ENCODE measurements around the gene CEP41. TPM values are rescaled to one million over a fixed set of nuclear protein-coding genes. Genes with fewer than 3 reads are reported as not detected.

CEP41 gene
- total RNA-seq, 1 experiment from 2014 or later: 7.1 TPM

- Mint-ChIP-seq H3K27me3 (ENCODE audit: low read depth) (no peaks in the 10 kb centered on the region; the same call in 1 of the 2 replicates), H3K4me3 (no peak overlapping the region), H3K4me1 (peaks cover 29% of the 10 kb centered on the region), H3K9me3 (no peaks in the 10 kb centered on the region), H3K27ac (0 out of 2 replicates have a peak overlapping the region, but pooled peaks have one; percentile 47), H3K36me3 (peaks cover 4% of the 10 kb centered on the region)
- TF ChIP-seq ZBTB21 (CRISPR knock-in tag; IDR thresholded peaks at IDR 0.05; ENCODE audit: borderline replicate concordance): no peak
- TF ChIP-seq ZNF671 (CRISPR knock-in tag; IDR thresholded peaks at IDR 0.05): no peak
- TF ChIP-seq CTCF (IDR thresholded peaks at IDR 0.05): no peak
- no peak for TF ChIP-seq STAT6 (CRISPR knock-in tag; conservative IDR thresholded peaks at IDR 0.05; ENCODE audit: low read depth)
- TF ChIP-seq RELA (CRISPR knock-in tag; IDR thresholded peaks at IDR 0.05; ENCODE audit: borderline replicate concordance): no peak
- TF ChIP-seq ETV6 (CRISPR knock-in tag; IDR thresholded peaks at IDR 0.05): no peak
- no peak for TF ChIP-seq CDX4 (CRISPR knock-in tag; IDR thresholded peaks at IDR 0.05; ENCODE audit: borderline replicate concordance)
- TF ChIP-seq FOXJ3 (CRISPR knock-in tag; IDR thresholded peaks at IDR 0.05; ENCODE audit: borderline replicate concordance): no peak
- no peak for TF ChIP-seq ZNF138 (CRISPR knock-in tag; conservative IDR thresholded peaks at IDR 0.05)
- no peak for TF ChIP-seq PRRX2 (CRISPR knock-in tag; IDR thresholded peaks at IDR 0.05)
- no peak for TF ChIP-seq E2F4 (CRISPR knock-in tag; IDR thresholded peaks at IDR 0.05; ENCODE audit: borderline replicate concordance, low read depth)
- no peak for TF ChIP-seq ZBTB43 (CRISPR knock-in tag; IDR thresholded peaks at IDR 0.05)
- TF ChIP-seq ELF4 (CRISPR knock-in tag; IDR thresholded peaks at IDR 0.05; ENCODE audit: low read depth): no peak
- no peak for TF ChIP-seq ATF2 (CRISPR knock-in tag; IDR thresholded peaks at IDR 0.05; ENCODE audit: borderline replicate concordance, low read depth)
- TF ChIP-seq MLX (CRISPR knock-in tag; IDR thresholded peaks at IDR 0.05): no peak
- no peak for TF ChIP-seq OVOL2 (CRISPR knock-in tag; IDR thresholded peaks at IDR 0.05; ENCODE audit: borderline replicate concordance)
- no peak for TF ChIP-seq TEAD1 (CRISPR knock-in tag; IDR thresholded peaks at IDR 0.05)
- TF ChIP-seq NR2C2 (CRISPR knock-in tag; IDR thresholded peaks at IDR 0.05): no peak
- no peak for TF ChIP-seq JUN (CRISPR knock-in tag; IDR thresholded peaks at IDR 0.05)
- DNase-seq (ENCODE audit: low spot score) (no peak), ATAC-seq (no peak)
- CTCF ChIA-PET: interaction anchor here (0.7 to 1.1 kb wide), 2 partner anchors 16 to 31 kb away, joined by 3 to 4 read pairs; no protein-coding TSS in a partner anchor
- POLR2A ChIA-PET: no interaction called here
Observed at GRCh38 chr7:130397051-130397757, 43.6 kb downstream of the CEP41 start.
